DOHH2 (cell line): Measurements from ENCODE around the gene AURKAIP1.

Experiments
- H3F3A ChIP-seq: fragments of 200-600 bp; sonication (generic), shearing (Covaris generic); 2 replicates; pipeline ENCODE4 v1.6.0; 2016; ENCODE audit warnings: antibody characterized with exemption, mild to moderate bottlenecking; ENCODE audit not compliant: control insufficient read depth, insufficient read depth
- H3K27ac ChIP-seq: fragments of 200-600 bp; sonication (generic); 2 replicates; pipeline ENCODE4 v1.5.1; 2014; ENCODE audit warnings: low read depth, mild to moderate bottlenecking, low read length, moderate library complexity
- H3K27me3 ChIP-seq: fragments of 200-600 bp; sonication (generic); 2 replicates; pipeline ENCODE4 v1.6.1; 2014; ENCODE audit warnings: mild to moderate bottlenecking, low read length, mixed read lengths; ENCODE audit not compliant: control insufficient read depth
- H3K36me3 ChIP-seq: fragments of 200-600 bp; sonication (generic); 2 replicates; pipeline ENCODE4 v1.6.1; 2014; ENCODE audit warnings: mild to moderate bottlenecking, low read length, moderate library complexity, mixed read lengths; ENCODE audit not compliant: control insufficient read depth
- H3K4me1 ChIP-seq: fragments of 200-600 bp; sonication (generic); 2 replicates; pipeline ENCODE4 v1.6.1; 2014; ENCODE audit warnings: mild to moderate bottlenecking, low read length, mixed read lengths; ENCODE audit not compliant: control insufficient read depth
- H3K4me2 ChIP-seq: fragments of 200-600 bp; sonication (generic); 2 replicates; pipeline ENCODE4 v1.6.0; 2014; ENCODE audit warnings: mild to moderate bottlenecking, low read length, moderate library complexity
- H3K4me3 ChIP-seq: fragments of 200-600 bp; sonication (generic); 2 replicates; pipeline ENCODE4 v1.5.1; 2014; ENCODE audit warnings: mild to moderate bottlenecking, low read length, mixed read lengths
- H3K79me2 ChIP-seq: fragments of 200-600 bp; sonication (generic); 2 replicates; pipeline ENCODE4 v1.6.1; 2014; ENCODE audit warnings: mild to moderate bottlenecking, low read length, mixed read lengths; ENCODE audit not compliant: control insufficient read depth
- H3K9me2 ChIP-seq: fragments of 200-600 bp; sonication (generic); replicated peaks from 2 replicates; pipeline ENCODE4 v1.6.1; 2014; ENCODE audit warnings: mild to moderate bottlenecking, low read length, mixed read lengths; ENCODE audit not compliant: control insufficient read depth
- H3K9me3 ChIP-seq: fragments of 200-600 bp; sonication (generic); 2 replicates; pipeline ENCODE4 v1.6.1; 2014; ENCODE audit warnings: antibody characterized with exemption, low read length, mixed read lengths; ENCODE audit not compliant: control insufficient read depth, insufficient read depth
- H4K20me1 ChIP-seq: fragments of 200-600 bp; sonication (generic); 2 replicates; pipeline ENCODE4 v1.6.0; 2014; ENCODE audit warnings: low read depth, mild to moderate bottlenecking, antibody characterized with exemption, low read length, moderate library complexity; ENCODE audit not compliant: control insufficient read depth, insufficient read depth
- EZH2phosphoT487 ChIP-seq: fragments of 200-600 bp; sonication (generic); IDR thresholded peaks from 2 replicates; pipeline ENCODE4 v1.6.1; 2017; ENCODE audit warnings: borderline replicate concordance, mild to moderate bottlenecking, antibody characterized with exemption, low read length, moderate library complexity, mixed read lengths
- TF ChIP-seq, protein P1 (sequence below): fragments of 200-600 bp; sonication (generic); IDR thresholded peaks from one replicate; pipeline ENCODE4 v1.5.1; 2014; ENCODE audit warnings: antibody characterized with exemption, mild to moderate bottlenecking, low read depth, low read length; ENCODE audit not compliant: poor library complexity, severe bottlenecking

Gene AURKAIP1

DNA sequence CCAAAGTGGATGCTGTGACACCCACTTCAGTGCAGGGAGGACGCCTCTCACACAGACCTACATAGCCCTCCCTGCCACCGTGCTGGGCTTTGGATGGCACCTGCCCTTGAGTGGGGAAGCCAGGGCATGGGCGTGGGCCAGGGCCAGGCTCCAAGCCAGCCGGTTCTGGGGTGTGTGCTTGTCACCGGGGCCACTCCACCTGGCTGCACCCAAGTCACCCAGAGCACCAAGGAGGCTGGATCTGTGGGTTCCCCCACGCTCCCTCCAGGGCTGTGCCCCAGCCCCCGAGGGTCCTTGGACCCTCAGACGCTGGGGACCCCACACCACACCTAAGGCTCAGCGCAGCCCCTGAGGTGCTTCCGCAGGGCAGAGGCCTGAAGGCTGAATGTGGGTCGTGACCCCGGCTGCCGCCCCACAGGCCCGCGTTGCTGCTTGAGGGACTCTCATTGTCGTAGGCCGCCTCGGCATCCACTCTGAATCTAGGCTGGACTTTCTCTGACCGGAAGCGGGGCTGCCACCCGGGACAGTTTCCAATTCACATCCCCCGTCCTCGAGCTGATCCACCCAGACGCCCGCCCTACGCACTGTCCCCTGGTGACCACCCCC lies 18.1 kb downstream of the AURKAIP1 start:
- no peak overlapping the region for H3K4me2 ChIP-seq
- H3K27ac ChIP-seq = no peak overlapping the region
- H3K4me1 ChIP-seq = no peaks in the 10 kb centered on the region
- H3F3A ChIP-seq = no peaks in the 10 kb centered on the region
- TF ChIP-seq, protein P1, sequence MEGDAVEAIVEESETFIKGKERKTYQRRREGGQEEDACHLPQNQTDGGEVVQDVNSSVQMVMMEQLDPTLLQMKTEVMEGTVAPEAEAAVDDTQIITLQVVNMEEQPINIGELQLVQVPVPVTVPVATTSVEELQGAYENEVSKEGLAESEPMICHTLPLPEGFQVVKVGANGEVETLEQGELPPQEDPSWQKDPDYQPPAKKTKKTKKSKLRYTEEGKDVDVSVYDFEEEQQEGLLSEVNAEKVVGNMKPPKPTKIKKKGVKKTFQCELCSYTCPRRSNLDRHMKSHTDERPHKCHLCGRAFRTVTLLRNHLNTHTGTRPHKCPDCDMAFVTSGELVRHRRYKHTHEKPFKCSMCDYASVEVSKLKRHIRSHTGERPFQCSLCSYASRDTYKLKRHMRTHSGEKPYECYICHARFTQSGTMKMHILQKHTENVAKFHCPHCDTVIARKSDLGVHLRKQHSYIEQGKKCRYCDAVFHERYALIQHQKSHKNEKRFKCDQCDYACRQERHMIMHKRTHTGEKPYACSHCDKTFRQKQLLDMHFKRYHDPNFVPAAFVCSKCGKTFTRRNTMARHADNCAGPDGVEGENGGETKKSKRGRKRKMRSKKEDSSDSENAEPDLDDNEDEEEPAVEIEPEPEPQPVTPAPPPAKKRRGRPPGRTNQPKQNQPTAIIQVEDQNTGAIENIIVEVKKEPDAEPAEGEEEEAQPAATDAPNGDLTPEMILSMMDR = no peak
- no peak for TF ChIP-seq EZH2phosphoT487
- no peaks in the 10 kb centered on the region for H4K20me1 ChIP-seq
- no peaks in the 10 kb centered on the region for H3K36me3 ChIP-seq
- peaks cover 26% of the 10 kb centered on the region for H3K27me3 ChIP-seq
- no peaks in the 10 kb centered on the region for H3K9me2 ChIP-seq
- H3K4me3 ChIP-seq = no peak overlapping the region
- no peaks in the 10 kb centered on the region for H3K9me3 ChIP-seq
- H3K79me2 ChIP-seq = no peaks in the 10 kb centered on the region

- TF ChIP-seq EZH2phosphoT487 = no peak
- TF ChIP-seq, protein P1 = no peak
- Histone ChIP-seq H3K79me2 (no peaks in the 10 kb centered on the region), H3K27ac (no peak overlapping the region), H3K36me3 (no peaks in the 10 kb centered on the region), H3K9me3 (no peaks in the 10 kb centered on the region), H4K20me1 (no peaks in the 10 kb centered on the region), H3K4me1 (no peaks in the 10 kb centered on the region), H3F3A (no peaks in the 10 kb centered on the region; the same call in 1 of the 2 replicates), H3K9me2 (no peaks in the 10 kb centered on the region), H3K4me3 (no peak overlapping the region), H3K4me2 (no peak overlapping the region), H3K27me3 (peaks cover 26% of the 10 kb centered on the region)
Measured at GRCh38 chr1:1356166-1356795, 18.7 kb downstream of the AURKAIP1 start.

DNA sequence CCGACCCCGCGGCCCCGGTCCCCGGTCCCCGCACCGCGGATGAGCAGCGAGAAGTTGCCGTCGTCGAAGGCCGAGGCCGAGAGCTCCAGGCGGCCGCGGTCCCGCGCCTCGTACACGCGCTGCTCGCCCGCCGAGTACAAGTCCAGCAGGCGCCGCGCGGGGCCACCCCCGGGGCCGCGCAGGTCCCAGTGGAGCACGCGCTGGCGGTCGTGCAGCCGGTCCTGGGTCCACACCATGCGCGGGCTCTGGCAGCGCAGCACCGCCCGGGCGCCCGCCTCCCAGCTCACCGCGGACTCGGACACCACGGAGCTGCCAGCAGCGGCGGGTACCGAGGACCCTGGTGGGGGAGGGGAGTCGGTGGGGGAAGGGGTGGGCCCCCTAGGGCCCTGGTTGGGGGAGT lies 19.6 kb downstream of the AURKAIP1 start:
- no peak overlapping the region for H3K4me2 ChIP-seq
- no peaks in the 10 kb centered on the region; the same call in 1 of the 2 replicates for H3F3A ChIP-seq
- H3K4me3 ChIP-seq = no peak overlapping the region

More for the DNA sequence above, 19.6 kb downstream of the AURKAIP1 start:
- no peak overlapping the region for H3K27ac ChIP-seq
- H3K27me3 ChIP-seq = peaks cover 26% of the 10 kb centered on the region
- H3K79me2 ChIP-seq = no peaks in the 10 kb centered on the region
- no peaks in the 10 kb centered on the region for H3K36me3 ChIP-seq
- no peaks in the 10 kb centered on the region for H3K9me2 ChIP-seq
- H3K4me1 ChIP-seq = no peaks in the 10 kb centered on the region
- no peak for TF ChIP-seq EZH2phosphoT487
- TF ChIP-seq, protein P1 = no peak
- no peaks in the 10 kb centered on the region for H3K9me3 ChIP-seq
- no peaks in the 10 kb centered on the region for H4K20me1 ChIP-seq
